Measurements from ENCODE around the gene TMEM119. TPM values are rescaled to one million over a fixed set of nuclear protein-coding genes. Genes with fewer than 3 reads are reported as not detected.

Gene TMEM119
- total and polyA plus RNA-seq, 2 of the 8 experiments (the other 6 are each of a cell fraction or from before 2014, with no cell fraction given), result 0.35 to 0.61 TPM

GRCh38 chr12:108563804-108564151 lies 34.1 kb downstream of the TMEM119 start (continued):
- TF ChIP-seq CHD7 (IDR thresholded peaks at IDR 0.05; ENCODE audit: insufficient replicate concordance, low read length), result no peak
- TF ChIP-seq BCL11A (IDR thresholded peaks at IDR 0.05; ENCODE audit: low read depth in 2 of 2, low read length in 2 of 2), result no peak
- no peak for TF ChIP-seq TAF7 (optimal IDR thresholded peaks at IDR 0.05; ENCODE audit: borderline replicate concordance, low read depth, low read length)
- no peak for TF ChIP-seq CBX8 (IDR thresholded peaks at IDR 0.05; ENCODE audit: borderline replicate concordance, low read depth, low read length)
- TF ChIP-seq RAD21 (IDR thresholded peaks at IDR 0.05 in 1 of 2, conservative IDR thresholded peaks at IDR 0.05 in 1 of 2; ENCODE audit: low read depth in 2 of 2, low read length in 2 of 2), result no peak
- no peak for TF ChIP-seq JUND (IDR thresholded peaks at IDR 0.05; ENCODE audit: low read length)
- TF ChIP-seq CEBPB (IDR thresholded peaks at IDR 0.05; ENCODE audit: low read depth, low read length), result no peak
